Esophagus muscularis mucosa (tissue), 4 donors: ENCODE measurements around the gene KIF2A.

Source experiments
- CTCF ChIP-seq, 3 experiments: fragments of 200-600 bp in 2 of 3; fragments of 450-650 bp in 1 of 3; sonication (generic) in 2 of 3; IDR thresholded peaks; one replicate each; pipeline ENCODE4 v1.5.1; 2017 to 2019; ENCODE audit warnings: antibody characterized with exemption in 3 of 3, mild to moderate bottlenecking in 2 of 3, moderate library complexity in 1 of 3
- EP300 ChIP-seq: sonication (generic); formaldehyde crosslinking; IDR thresholded peaks from one replicate; pipeline ENCODE4 v1.6.1; 2017; ENCODE audit warnings: antibody characterized with exemption
- POLR2A ChIP-seq: fragments of 450-650 bp; IDR thresholded peaks from one replicate; pipeline ENCODE4 v1.6.1; 2017; ENCODE audit warnings: antibody characterized with exemption, moderate library complexity, mild to moderate bottlenecking, low read depth

- TF ChIP-seq CTCF (IDR thresholded peaks at IDR 0.05) (no peak), EP300 (no peak), POLR2A (no peak)
Observed at GRCh38 chr5:62395210-62395950, 89.4 kb downstream of the KIF2A start.
